PFSK-1 (cell line): Measurements from ENCODE around the gene CTSF.
A peak's percentile ranks its signal among the peaks of the same experiment; 100 is the strongest.

ENCODE experiments used
- FOXP2 ChIP-seq: optimal IDR thresholded peaks from 2 replicates; pipeline ENCODE3; 2011; ENCODE audit warnings: borderline replicate concordance, control low read depth, inconsistent platforms; ENCODE audit not compliant: insufficient read depth; ENCODE audit errors: extremely low read length, extremely low read depth
- POLR2AphosphoS5 ChIP-seq: IDR thresholded peaks from 2 replicates; pipeline ENCODE4 v1.6.1; 2012; ENCODE audit warnings: low read depth, mild to moderate bottlenecking, control low read depth, low read length, moderate library complexity
- REST ChIP-seq, 2 experiments: IDR thresholded peaks; 2 replicates each; pipeline versions ENCODE4 v1.6.1 to v1.8.0; 2011 to 2012; ENCODE audit warnings: low read depth in 2 of 2, low read length in 2 of 2, control low read depth in 1 of 2, inconsistent platforms in 1 of 2, mild to moderate bottlenecking in 1 of 2, moderate library complexity in 1 of 2; ENCODE audit not compliant: insufficient read depth in 1 of 2
- SIN3A ChIP-seq: IDR thresholded peaks from 2 replicates; pipeline ENCODE4 v1.6.1; 2012; ENCODE audit warnings: mild to moderate bottlenecking, low read length, moderate library complexity, borderline replicate concordance; ENCODE audit not compliant: insufficient read depth
- TAF1 ChIP-seq: IDR thresholded peaks from 2 replicates; pipeline ENCODE4 v1.6.1; 2012; ENCODE audit warnings: low read length, control low read depth, borderline replicate concordance; ENCODE audit not compliant: insufficient read depth

CTSF gene

GRCh38 chr11:66593650-66594049 is 25.2 kb upstream of the CTSF start:
- no peak for TF ChIP-seq REST (IDR thresholded peaks at IDR 0.05; ENCODE audit: insufficient read depth in 1 of 2, low read depth in 2 of 2, low read length in 2 of 2)
- TF ChIP-seq TAF1, result no peak
- no peak for TF ChIP-seq POLR2AphosphoS5

- TF ChIP-seq SIN3A, result 0 out of 2 replicates have a peak, but pooled peaks have one; percentile 1
- TF ChIP-seq FOXP2, result no peak
Observed at GRCh38 chr11:66593303-66593635, 24.9 kb upstream of the CTSF start.

- peak; percentile 99 for TF ChIP-seq POLR2AphosphoS5
- peak; percentile 64; the same call in 1 of the 2 replicates for TF ChIP-seq SIN3A
- TF ChIP-seq TAF1, result peak; percentile 92; the same call in 1 of the 2 replicates
- 0 out of 4 replicates have a peak, but pooled peaks of 1 of the 2 experiments have one; percentile 9 for TF ChIP-seq REST (IDR thresholded peaks at IDR 0.05; ENCODE audit: insufficient read depth in 1 of 2, low read depth in 2 of 2, low read length in 2 of 2)
- TF ChIP-seq FOXP2, result peak; percentile 36
Observed at GRCh38 chr11:66592457-66593302, 24.3 kb upstream of the CTSF start, which contains the start of the genes CCDC87 and CCS. Gene CCDC87, minus strand, starts transcription at chr11:66593063. Its CDS starts 48 bp downstream, at chr11:66593015. Gene CCS, plus strand, starts transcription at chr11:66593185. Its CDS starts 77 bp downstream, at chr11:66593262.

GRCh38 chr11:66591175-66591574 is 22.8 kb upstream of the CTSF start:
- TF ChIP-seq SIN3A (no peak), FOXP2 (no peak), TAF1 (no peak), POLR2AphosphoS5 (no peak), REST (IDR thresholded peaks at IDR 0.05; ENCODE audit: insufficient read depth in 1 of 2, low read depth in 2 of 2, low read length in 2 of 2) (no peak)

- TF ChIP-seq FOXP2 (no peak), REST (IDR thresholded peaks at IDR 0.05; ENCODE audit: insufficient read depth in 1 of 2, low read depth in 2 of 2, low read length in 2 of 2) (no peak), SIN3A (no peak), POLR2AphosphoS5 (no peak), TAF1 (no peak)
Observed at GRCh38 chr11:66589996-66590675, 21.7 kb upstream of the CTSF start.
